Femur (tissue), 1 donor: Measurements from ENCODE around the gene SMARCC1.
A peak's percentile ranks its signal among the peaks of the same experiment; 100 is the strongest.

Experiments
- DNase-seq: peaks from one replicate; pipeline ENCODE4 v3.0.0-alpha.2; 2017

SMARCC1 gene

GRCh38 chr3:47581835-47582234 is 199.9 kb downstream of the SMARCC1 start:
- DNase-seq = no peak

- no peak for DNase-seq
These were observed 200.3 kb downstream of the SMARCC1 start for GRCh38 chr3:47581422-47581821.

GRCh38 chr3:47580481-47580880 is 201.2 kb downstream of the SMARCC1 start:
- DNase-seq = no peak

GRCh38 chr3:47579875-47580274 is 201.8 kb downstream of the SMARCC1 start:
- no peak for DNase-seq

- DNase-seq = peak; percentile 34
These were observed 202.7 kb downstream of the SMARCC1 start, which contains the start of gene CSPG5 for GRCh38 chr3:47578691-47579632. Gene CSPG5 (minus strand): TSS chr3:47578865. CDS start chr3:47578693, 172 bp downstream.

GRCh38 chr3:47578119-47578632 is 203.5 kb downstream of the SMARCC1 start:
- DNase-seq = peak; percentile 63

- peak; percentile 36 for DNase-seq
These were observed 204.0 kb downstream of the SMARCC1 start for GRCh38 chr3:47577583-47578118.

- DNase-seq = no peak
These were observed 208.2 kb downstream of the SMARCC1 start for GRCh38 chr3:47573190-47574172.

- DNase-seq = no peak
These were observed 210.1 kb downstream of the SMARCC1 start for GRCh38 chr3:47571391-47572175.

GRCh38 chr3:47568901-47569300 is 212.8 kb downstream of the SMARCC1 start:
- DNase-seq = no peak

- DNase-seq = no peak
These were observed 214.5 kb downstream of the SMARCC1 start for GRCh38 chr3:47567149-47567548.

- DNase-seq = no peak
These were observed 215.0 kb downstream of the SMARCC1 start for GRCh38 chr3:47566667-47567066.

GRCh38 chr3:47565734-47566550 is 215.8 kb downstream of the SMARCC1 start:
- DNase-seq = no peak

GRCh38 chr3:47556351-47556750 is 225.3 kb downstream of the SMARCC1 start:
- no peak for DNase-seq

- no peak for DNase-seq
These were observed 227.4 kb downstream of the SMARCC1 start for GRCh38 chr3:47554335-47554734.

GRCh38 chr3:47553407-47553806 is 228.3 kb downstream of the SMARCC1 start:
- DNase-seq = no peak

GRCh38 chr3:47542471-47543173 is 239.1 kb downstream of the SMARCC1 start:
- peak; percentile 68 for DNase-seq

GRCh38 chr3:47541583-47542108 is 240.0 kb downstream of the SMARCC1 start:
- DNase-seq = no peak

- no peak for DNase-seq
These were observed 241.4 kb downstream of the SMARCC1 start for GRCh38 chr3:47540281-47540680.

GRCh38 chr3:47536967-47537366 is 244.7 kb downstream of the SMARCC1 start:
- no peak for DNase-seq
